ENCODE measurements around the gene GATD1.

The GATD1 gene, protein sequence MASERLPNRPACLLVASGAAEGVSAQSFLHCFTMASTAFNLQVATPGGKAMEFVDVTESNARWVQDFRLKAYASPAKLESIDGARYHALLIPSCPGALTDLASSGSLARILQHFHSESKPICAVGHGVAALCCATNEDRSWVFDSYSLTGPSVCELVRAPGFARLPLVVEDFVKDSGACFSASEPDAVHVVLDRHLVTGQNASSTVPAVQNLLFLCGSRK

DNA sequence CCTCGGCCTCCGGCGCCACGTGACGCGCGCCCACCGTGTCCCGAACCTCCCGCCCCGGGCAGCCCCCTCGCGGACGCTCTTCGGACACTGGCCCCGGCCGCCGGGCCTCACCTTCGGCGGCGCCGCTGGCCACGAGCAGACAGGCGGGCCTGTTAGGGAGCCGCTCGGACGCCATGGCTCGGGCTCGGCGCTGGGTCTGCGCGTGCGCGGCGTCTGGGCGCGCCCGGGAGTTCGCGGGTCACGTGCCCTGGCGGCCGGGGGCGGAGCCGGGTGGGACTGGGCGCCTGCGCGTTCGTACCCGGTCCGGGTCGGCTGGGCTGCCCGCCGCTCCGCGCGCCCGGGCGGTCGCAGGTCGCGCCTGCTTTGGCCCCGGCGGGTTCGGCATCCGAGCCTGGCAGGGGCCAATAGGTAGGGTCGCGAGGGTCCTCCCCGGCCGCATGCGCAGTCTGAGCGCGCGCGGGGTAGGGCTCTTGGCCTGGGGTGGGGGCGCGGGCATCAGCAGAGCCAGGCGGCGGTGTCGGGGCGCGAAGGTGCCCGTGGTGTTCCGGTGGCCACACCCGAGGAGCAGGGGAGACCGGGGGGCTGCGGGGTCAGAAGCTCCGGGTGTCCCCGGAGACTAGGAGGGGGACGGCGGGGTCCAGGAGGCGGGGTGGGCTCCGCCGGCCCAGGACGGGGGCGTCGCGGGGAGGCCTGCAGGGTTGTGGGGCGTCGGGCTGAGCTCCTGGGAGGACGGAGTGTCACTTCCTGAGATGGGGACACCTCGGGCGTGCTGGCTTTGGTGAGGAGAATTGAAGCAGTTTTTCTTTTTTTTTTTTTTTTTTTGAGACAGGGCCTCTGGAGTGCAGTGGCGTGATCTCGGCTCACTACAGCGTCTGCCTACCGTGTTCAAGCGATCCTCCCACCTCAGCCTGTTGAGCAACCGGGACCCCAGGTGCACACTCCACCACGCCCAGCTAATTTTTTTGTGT, at the start of gene GATD1:
Gene GATD1 (minus strand): TSS at position 200 of the 968 bp plus-strand sequence. CDS start 25 bp downstream, at position 175.
- DNase-seq, result peak in 50 of 51 donors; percentile 40 to 95 (median 82)

DNA sequence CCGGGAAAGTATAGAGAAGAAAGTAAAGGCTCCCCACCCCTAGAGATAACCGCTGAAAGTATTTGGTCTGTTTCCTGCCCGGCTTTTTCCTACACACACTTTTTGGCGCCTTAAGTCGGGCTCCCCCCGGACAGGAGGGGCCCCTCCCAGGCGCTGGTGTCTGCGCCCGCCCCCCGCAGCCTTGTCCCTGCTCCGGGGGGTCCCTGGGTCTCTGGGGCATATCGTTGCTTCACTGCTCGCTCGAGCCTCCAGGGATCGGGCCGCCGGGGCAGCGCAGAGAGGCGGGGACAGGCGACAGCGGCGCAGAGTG, 49.5 kb upstream of the GATD1 start:
- no peak for DNase-seq

DNA sequence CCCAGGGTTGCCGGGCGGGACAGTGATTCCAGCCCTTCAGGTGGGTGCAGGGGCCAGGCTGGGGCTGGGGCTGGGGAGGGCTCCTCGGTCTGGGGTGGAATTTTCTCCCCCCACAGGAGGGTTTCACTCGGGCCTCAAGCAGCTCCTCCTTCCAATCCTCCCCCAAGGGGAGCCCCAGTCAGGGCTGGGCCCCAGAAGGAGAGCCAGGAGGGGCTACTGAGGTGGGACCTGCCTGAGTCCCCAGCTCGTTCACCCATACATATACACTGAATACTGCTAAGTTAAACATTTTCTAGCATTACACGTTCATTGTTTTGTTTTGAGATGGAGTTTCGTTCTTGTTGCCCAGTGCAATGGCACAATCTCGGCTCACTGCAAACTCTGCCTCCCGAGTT, 48.9 kb upstream of the GATD1 start:
- DNase-seq, result no peak

DNA sequence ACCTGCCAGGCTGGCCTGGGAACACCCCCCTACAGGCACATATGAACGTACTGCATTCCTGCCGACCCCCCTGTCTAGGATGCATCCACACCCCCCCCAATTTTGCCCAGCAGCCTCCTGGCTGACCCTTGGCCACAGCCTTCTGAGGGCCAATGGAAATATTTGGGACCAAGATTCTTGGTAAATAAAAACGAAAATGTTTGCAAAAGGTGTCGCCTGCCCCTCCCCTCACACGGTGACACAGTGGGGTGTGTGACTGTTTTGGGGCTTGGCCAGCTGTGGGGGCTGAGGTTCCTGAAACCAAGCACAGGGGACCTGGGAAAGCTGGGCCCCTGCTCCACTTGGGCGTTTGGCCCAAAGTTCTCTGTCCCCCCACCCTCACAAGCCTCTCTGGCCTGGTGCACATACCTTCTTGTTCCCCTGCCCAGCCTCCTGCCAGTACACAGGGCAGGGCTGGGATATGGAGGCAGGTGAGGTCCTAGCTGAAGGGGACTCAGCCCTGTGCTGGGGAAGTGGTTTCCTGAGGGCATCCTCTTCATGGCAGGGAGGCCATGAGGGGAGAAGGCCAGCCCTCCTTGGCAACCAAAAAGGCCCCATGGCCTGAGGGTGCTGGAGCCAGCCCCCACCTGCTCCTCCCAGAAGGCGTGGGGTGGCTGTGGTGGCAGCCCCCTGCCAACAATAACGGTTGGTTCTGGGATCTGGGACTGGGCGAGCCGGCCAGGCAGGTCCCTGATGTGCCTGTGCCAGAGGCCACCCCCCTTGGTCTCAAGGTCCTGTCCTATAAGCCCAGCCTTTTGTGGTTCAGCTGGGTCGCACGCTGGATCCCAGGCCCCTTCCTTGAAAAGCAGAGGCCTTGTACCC, 48.3 kb upstream of the GATD1 start:
- no peak for DNase-seq

DNA sequence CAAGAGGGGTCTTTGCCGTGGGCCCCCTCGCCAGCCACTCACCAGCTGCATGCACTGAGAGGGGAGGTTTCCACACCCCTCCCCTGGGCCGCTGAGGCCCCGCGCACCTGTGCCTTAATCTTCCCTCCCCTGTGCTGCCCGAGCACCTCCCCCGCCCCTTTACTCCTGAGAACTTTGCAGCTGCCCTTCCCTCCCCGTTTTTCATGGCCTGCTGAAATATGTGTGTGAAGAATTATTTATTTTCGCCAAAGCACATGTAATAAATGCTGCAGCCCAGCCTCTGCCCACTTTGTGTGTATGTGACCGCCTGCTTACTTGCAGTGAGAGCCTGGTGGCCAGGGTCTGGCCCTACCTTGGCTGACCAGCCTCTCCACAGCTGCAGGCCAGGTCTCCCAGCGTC, 47.7 kb upstream of the GATD1 start:
- DNase-seq, result no peak

DNA sequence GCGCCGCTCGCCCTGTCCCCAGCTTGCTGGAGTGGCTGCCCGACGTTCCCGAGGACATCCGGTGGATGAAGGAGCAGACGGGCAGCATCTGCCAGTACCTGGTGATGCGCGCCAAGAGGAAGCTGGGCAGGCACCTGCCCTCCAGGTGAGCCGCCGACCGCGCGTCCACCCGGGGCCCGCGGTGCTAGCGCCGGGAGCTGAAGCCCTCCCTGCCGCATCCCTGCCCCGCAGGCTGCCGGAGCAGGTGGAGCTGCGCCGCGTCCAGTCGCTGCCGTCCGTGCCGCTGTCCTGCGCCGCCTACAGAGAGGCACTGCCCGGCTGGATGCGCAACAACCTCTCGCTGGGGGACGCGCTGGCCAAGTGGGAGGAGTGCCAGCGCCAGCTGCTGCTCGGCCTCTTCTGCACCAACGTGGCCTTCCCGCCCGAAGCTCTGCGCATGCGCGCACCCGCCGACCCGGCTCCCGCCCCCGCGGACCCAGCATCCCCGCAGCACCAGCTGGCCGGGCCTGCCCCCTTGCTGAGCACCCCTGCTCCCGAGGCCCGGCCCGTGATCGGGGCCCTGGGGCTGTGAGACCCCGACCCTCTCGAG, 47.1 kb upstream of the GATD1 start:
- DNase-seq, result peak in 19 of 51 donors; percentile 16 to 63 (median 38)

DNA sequence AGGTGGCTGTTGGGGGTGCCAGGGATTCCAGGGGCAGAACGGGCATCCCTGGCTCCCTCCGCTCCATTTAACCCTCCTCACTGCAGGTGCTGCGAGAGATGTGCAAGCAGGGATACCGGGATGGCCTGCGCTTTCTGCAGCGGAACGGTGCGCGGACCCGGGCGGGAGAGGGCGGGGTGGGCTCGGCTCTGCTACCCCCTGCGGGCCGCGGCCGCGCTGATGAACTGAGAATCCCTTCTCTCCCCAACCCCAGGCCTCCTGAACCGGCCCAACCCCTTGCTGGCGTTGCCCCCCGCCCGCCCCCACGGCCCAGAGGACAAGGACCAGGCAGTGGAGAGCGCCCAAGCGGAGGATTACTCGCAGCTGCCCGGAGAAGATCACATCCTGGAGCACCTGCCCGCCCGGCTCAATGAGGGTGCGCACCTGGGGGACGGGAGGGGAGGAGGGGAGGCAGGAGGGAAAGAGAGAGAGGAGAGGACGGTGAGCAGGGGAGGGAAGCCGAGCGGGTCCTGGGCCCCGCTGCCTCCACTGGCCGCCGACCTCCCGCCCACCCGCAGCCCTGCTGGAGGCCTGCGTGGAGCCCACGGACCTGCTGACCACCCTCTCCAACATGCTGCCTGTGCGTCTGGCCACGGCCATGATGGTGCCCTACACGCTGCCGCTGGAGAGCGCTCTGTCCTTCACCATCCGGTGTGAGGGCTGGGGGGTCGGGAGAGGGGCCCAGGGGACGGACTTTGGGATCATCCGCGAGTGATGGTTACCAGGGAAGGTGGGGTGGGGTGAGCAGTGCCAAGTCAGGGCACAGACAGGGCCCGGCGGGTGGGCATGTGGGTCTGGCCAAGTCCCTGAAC, 46.4 kb upstream of the GATD1 start:
- DNase-seq, result no peak

DNA sequence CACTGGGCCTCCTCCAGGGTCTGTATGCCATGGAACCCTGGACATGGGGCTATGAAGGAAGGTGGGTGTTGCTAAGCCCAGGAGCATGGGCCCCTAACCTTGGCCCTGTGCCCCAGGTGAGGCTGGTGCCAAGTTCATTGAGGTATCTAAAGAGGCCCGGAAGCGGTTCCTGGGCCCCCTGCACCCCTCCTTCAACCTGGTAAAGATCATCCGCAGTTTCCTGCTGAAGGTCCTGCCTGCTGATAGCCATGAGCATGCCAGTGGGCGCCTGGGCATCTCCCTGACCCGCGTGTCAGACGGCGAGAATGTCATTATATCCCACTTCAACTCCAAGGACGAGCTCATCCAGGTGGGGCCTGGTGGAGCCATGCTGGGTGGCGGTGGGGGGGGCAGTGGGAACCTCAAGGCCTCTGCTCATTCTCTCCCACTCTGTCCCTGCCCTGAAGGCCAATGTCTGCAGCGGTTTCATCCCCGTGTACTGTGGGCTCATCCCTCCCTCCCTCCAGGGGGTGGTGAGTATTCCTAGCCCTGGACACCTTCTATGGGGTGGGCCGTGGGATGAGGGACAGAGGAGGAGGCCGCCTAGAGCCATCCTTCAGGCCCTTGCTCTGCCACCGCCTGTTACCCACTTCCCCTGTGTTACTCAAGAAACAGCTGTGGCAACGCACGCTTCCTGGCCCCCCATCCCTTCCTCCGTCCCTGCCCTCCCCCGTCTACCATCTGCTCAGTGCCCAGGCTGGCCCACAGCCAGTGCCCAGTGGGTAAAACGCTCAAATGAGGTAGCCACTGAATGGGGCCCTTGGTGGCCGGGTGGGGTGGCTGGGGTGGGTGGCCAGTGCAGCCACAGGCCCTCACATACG, 44.5 kb upstream of the GATD1 start:
- DNase-seq, result peak in 9 of 51 donors; percentile 12 to 46 (median 20)

DNA sequence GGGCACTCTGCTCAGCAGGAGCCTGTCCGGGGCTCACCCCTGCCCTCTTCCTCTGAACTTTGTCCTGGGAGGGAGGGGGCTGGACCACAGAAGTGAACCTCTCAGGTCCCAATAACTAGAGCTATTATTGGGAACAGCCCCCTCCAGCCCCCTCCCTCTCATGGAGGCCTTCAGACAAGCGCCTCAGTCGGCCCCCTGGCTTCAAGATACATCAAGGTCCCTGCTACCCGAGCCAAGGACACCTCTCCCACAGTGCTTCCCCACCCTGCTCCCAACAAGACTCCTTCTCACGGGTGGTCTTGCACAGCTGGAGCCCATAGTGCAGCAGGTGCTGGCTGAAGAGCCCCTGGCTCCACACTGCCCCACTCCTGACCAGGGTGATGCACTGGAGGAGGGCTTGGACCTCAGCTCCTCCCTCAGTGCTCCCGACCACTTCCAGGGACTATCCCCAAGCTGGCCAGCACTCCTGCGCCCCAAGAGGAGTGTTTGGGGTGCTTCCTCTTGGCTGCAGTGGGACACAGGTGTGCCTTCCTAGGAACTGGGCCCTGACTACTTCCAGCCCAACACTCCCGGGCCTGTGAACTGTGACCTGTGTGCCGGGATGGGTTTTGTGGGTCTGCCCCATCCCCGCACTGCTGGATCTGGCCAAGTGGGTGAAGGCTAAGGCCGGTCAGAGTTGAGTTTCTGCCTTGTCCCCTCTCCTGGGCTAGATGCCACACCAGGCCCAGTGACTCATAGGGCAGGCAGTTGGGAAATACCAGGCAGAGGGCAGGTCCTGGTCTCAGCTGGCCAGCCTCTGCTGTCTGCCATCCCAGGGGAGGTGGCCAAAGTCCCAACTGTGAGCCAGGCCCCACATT, 43.6 kb upstream of the GATD1 start:
- DNase-seq, result peak in 16 of 51 donors; percentile 19 to 82 (median 52)

DNA sequence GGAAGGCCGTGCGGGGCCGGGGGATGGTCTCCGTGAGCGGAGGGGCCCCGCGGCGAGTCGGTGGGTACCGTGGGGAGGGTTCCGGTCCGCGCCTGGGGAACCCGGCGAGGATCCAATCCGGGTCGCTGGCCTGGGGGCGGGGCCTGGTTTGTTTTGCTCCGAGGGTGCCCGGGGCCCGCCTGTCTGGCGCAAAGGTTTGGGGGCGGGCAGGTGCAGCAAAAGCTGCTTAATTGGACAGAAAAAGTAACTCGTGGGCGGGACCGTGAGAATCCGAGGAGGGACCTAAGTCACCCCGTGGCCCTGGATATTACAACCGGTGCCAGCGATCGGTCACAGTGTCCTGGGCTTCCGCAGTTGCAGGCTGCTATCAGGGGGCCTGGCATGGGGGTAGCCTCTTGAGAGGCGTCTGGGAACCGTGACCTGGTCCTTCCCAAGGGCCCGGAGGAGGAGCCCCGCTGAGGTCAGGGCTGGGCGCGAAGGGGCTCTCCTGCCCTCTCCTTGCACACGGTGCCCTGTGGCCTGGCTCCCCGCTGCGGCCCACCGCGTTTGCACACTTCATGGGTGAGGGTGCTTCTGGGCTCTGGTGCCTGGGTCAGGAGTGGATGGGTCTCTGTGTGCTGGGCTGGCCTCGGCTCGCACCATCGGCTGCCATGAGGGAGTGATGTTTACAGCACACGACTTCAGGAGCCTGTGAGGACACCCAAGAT, 42.8 kb upstream of the GATD1 start:
- peak in 37 of 51 donors; percentile 22 to 75 (median 58) for DNase-seq

DNA sequence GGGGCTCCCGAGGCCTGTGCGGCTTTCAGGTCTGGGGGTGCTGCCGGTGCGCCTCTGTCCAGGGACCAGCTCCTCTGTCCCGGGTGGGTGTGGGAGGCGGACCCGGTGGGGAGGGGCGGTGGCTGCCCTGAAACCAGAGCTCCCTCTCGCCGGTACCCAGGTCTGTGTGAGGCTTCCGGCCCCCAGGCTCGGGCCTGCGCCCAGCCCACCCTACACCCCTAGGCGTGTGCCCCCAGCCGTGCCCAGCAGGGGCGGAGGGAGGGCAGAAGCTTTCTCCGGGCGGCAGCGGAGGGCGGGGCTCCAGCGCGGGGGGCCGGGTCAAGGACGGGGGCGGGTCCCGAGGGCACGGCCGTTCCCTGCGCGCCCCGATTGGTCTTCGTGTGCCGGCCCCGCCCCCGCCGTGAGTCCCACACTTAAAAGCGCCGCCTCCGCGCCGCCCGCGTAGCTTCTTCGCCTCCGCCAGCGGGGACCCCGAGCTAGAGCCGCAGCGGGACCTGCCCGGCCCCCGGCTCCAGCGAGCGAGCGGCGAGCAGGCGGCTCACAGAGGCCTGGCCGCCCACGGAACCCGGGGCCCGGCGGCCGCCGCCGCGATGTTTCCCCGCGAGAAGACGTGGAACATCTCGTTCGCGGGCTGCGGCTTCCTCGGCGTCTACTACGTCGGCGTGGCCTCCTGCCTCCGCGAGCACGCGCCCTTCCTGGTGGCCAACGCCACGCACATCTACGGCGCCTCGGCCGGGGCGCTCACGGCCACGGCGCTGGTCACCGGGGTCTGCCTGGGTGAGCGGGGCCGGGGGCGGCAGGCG, 42.0 kb upstream of the GATD1 start:
- peak in 50 of 51 donors; percentile 32 to 95 (median 84) for DNase-seq

DNA sequence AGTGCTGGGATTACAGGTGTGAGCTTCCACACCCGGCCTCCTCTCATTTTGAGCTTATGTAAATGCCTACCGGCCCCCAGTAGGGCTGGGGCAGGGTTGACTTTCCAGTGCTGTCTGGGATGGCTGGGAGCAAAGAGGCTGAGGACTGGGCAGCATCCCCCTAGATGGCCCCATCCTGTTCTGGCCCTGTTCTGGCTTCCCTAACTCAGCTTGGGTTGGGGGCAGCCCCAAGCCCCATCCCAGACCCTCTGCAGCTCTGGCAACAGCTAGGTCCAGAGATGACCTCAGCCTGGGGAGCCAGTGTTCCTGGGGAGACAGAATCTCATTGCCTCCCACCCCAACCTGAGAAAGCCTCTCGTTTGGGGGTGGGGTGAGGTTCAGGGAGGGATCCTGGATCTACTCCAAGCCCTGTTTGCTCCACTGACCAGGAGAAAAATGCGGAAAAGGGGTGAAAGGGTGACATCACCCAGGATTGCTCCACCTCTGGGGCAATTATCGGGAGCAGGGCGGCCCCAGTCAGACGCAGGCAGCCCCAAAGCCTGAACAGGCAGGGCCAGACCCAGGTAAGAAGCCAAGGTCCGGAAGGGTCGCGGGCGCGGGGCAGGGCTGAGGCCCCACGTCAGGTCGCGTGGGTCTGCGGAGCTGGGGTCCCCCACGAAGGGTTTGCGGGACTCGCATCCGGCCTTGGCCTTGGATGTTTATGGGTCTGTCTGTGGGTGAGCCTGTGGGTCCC, 41.3 kb upstream of the GATD1 start, which contains the start of gene PNPLA2:
Gene PNPLA2 (plus strand): TSS at position 519 of the 733 bp plus-strand sequence. CDS start 805 bp downstream, outside the sequence.
- no peak for DNase-seq

DNA sequence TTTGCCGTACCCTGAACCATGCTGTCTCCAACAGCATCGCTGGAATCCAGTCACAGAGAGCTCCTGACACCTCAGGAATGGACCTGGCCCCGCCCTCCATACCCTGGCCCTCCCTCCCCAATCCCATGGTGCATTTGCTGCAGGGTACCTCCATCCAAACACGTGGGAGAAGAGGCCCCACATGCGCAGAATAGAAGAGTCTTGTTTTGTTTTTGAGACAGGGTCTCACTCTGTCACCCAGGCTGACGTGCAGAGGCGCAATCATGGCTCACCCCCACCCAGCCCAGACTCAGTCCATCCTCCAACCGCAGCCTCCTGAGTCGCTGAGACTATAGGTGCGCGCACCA, 39.1 kb upstream of the GATD1 start:
- no peak for DNase-seq

DNA sequence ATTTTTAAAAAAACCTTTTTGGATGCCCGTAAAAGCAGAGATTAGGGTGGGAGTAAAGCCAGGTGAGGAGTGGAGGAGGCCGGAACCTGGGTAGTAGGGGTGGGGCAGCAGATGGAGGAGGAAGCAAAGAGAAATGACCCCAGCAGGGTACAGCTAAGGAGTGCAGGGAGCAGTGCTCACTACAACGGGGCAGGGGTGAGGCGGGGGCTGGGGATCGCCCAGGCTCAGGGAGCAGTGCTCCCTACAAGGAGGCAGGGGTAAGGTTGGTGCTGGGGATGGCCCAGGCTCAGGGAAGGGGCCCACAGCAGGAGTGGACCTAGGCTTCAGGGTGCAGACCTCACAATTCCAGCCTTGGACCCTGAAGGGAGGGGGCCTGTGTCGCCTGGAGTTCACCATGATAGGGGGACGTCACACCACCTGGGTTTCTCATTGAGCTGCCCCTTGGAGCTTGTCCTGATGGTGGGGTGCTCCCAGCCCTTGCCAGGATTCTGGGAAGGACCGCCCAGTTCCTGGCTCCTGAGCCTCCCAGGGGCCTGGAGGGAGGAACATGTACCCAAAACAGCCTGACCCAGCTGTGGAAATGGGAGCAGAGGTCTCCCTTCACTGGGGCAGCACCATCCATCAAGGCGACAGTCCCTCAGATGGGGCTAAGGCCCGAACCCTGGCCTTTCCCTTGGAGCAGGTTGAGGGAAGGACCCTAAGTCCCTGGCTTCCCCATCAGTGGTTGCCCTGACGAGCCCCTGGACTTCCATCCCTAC, 38.6 kb upstream of the GATD1 start:
- no peak for DNase-seq

DNA sequence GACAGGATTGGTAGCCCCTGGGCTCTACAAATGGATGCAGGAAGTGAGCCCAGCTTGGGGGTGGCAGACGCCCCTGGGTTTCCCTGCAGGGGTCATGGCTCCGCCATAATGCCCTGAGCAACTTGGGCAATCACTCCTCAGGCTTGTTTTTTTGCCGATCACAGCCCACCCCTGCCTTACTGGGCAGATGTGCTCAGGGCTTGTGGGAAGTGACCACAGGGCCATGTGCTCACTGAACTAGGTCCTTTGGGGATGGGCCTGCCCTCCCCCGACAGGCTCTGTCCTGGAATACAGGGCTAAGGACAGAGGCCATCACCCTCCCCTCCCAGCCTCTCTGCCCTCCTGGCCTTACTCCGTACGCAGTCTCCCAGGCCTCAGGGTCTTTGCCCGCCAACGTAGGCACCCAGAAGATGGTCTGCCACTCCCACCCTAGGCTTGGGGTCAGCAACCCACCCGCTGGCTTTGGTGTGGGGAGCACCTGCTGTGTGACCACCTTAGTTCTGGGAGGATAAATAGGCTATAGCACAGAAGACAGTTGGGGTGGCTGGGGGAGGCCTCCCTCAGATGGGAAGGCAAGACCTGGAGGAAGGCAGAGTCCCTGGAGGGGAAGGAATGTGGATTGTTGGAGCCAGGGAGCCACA, 36.3 kb upstream of the GATD1 start:
- no peak for DNase-seq

Measured in hypothalamus (tissue), 51 donors.